ENCODE measurements around the gene CPNE5. TPM values are rescaled to one million over a fixed set of nuclear protein-coding genes. Genes with fewer than 3 reads are reported as not detected.

Gene CPNE5
- total and polyA plus RNA-seq, 8 donors: 1.2 to 7.3 (median 6.4) TPM

DNA sequence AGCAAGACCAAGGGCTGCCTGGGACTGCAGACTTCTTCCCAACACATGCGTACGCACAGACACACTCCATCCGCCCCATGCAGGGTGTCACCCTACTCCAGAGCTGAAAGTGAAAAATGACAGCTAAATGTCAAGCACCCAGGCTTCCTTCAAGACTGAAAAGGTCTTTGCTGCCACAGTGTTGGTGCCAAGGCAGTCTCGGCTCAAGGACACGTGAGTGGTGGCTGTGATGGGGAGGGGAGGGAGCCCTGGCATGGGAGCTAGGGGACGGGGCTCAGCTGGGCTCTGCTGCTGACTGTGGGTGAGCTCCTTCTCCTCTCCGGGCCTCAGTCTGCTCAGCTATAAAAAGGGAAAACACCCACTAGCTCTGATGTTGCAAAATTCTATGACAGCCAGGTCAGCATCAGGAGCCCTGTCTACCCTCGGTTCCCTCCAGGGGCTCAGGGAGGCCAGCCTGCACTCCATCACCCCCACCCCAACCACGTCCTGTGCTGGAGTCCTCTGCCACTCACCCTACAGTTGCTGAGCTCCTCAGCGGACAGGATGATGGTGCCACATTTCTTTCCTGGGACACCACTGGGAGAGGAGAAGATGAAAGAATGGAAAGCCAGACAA, 47.6 kb downstream of the CPNE5 start:
- no peak for ATAC-seq
- intact Hi-C loops (cut with DNase I): no loop called here

DNA sequence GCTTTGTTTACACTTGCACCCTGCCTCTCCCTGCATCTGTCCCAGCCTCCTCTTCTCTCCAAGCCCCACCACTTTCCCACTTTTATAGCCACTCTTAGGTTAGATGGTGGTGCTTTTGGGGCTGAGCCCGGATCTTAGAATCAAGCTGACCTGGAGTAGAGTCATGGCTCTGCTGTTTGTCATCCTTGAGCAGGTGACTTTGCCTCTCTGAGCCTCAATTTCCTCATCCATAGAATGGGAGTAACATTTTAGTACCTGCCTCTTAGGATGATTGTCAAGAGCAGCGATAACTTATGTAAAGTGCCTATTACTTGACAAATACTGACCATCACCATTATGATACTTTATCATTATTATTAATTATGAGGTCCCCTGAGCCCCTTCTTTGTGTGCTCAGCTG, 48.2 kb downstream of the CPNE5 start:
- no peaks in the 10 kb centered on the region for H3K4me1 ChIP-seq
- peaks cover 0 to 20% of the 10 kb centered on the region in 2 donors for H3K27me3 ChIP-seq
- H3K27ac ChIP-seq: no peak overlapping the region
- DNase-seq (no peak), ATAC-seq (no peak)
- no peak overlapping the region for H3K4me3 ChIP-seq
- intact Hi-C loops (cut with DNase I): no loop called here
- H3K9me3 ChIP-seq: no peaks in the 10 kb centered on the region
- TF ChIP-seq, protein P1, sequence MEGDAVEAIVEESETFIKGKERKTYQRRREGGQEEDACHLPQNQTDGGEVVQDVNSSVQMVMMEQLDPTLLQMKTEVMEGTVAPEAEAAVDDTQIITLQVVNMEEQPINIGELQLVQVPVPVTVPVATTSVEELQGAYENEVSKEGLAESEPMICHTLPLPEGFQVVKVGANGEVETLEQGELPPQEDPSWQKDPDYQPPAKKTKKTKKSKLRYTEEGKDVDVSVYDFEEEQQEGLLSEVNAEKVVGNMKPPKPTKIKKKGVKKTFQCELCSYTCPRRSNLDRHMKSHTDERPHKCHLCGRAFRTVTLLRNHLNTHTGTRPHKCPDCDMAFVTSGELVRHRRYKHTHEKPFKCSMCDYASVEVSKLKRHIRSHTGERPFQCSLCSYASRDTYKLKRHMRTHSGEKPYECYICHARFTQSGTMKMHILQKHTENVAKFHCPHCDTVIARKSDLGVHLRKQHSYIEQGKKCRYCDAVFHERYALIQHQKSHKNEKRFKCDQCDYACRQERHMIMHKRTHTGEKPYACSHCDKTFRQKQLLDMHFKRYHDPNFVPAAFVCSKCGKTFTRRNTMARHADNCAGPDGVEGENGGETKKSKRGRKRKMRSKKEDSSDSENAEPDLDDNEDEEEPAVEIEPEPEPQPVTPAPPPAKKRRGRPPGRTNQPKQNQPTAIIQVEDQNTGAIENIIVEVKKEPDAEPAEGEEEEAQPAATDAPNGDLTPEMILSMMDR (IDR thresholded peaks at IDR 0.05): no peak
- H3K36me3 ChIP-seq: no peaks in the 10 kb centered on the region

More for the DNA sequence above, 47.6 kb downstream of the CPNE5 start:
- no peaks in the 10 kb centered on the region for H3K9me3 ChIP-seq
- TF ChIP-seq, protein P1 (IDR thresholded peaks at IDR 0.05): no peak
- no peak overlapping the region for H3K4me3 ChIP-seq
- peaks cover 0 to 20% of the 10 kb centered on the region in 2 donors for H3K27me3 ChIP-seq
- no peak for DNase-seq
- no peak overlapping the region for H3K27ac ChIP-seq
- H3K4me1 ChIP-seq: no peaks in the 10 kb centered on the region
- H3K36me3 ChIP-seq: no peaks in the 10 kb centered on the region

DNA sequence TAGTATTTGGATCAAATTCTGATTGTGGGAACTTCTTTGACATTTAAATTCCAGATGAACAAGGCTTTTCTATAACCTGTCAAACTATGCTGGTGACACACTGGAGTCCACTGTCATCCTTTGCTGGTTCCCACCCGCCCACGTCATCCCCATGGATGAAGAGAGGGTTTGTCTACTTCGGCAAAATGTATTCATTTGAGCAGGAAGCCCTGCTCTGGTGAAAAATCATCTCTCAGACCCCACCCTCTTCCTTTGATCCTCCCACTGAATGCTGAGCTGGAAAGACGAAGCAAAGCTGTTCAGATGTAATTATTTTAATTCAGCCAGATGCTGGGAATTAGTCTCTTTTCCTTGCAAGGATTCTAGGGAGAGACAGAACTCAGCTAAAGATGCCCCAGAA, 50.5 kb downstream of the CPNE5 start:
- Histone ChIP-seq H3K36me3 (no peaks in the 10 kb centered on the region), H3K4me3 (no peak overlapping the region), H3K4me1 (no peaks in the 10 kb centered on the region), H3K27ac (no peak overlapping the region), H3K27me3 (peaks cover 0 to 20% of the 10 kb centered on the region in 2 donors), H3K9me3 (no peaks in the 10 kb centered on the region)
- TF ChIP-seq, protein P1 (IDR thresholded peaks at IDR 0.05): no peak
- ATAC-seq: no peak
- intact Hi-C loops (cut with DNase I): no loop called here
- no peak for DNase-seq

DNA sequence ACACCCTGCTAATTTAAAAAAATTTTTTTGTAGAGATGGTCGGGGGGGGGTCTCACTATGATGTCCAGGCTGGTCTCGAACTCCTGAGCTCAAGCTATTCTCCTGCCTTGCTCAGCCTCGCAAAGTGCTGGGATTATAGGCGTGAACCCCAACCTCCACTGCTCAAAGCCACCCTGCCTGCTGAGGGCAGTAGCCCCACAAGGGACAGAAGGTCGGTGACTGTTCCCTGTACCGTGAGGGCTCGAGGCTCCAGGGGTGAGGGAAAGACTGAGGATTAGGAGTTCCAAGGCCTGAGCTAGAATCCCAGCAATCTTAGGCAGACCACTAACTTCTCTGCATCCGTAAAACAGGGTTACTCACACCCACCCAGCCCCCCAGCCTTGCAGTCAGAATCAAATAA, 51.1 kb downstream of the CPNE5 start:
- H3K27me3 ChIP-seq: peaks cover 0 to 20% of the 10 kb centered on the region in 2 donors
- intact Hi-C loops (cut with DNase I): no loop called here
- no peaks in the 10 kb centered on the region for H3K36me3 ChIP-seq
- H3K27ac ChIP-seq: no peak overlapping the region
- TF ChIP-seq, protein P1 (IDR thresholded peaks at IDR 0.05): no peak
- ATAC-seq: no peak
- no peak for DNase-seq
- no peaks in the 10 kb centered on the region for H3K4me1 ChIP-seq
- H3K9me3 ChIP-seq: no peaks in the 10 kb centered on the region
- H3K4me3 ChIP-seq: no peak overlapping the region

DNA sequence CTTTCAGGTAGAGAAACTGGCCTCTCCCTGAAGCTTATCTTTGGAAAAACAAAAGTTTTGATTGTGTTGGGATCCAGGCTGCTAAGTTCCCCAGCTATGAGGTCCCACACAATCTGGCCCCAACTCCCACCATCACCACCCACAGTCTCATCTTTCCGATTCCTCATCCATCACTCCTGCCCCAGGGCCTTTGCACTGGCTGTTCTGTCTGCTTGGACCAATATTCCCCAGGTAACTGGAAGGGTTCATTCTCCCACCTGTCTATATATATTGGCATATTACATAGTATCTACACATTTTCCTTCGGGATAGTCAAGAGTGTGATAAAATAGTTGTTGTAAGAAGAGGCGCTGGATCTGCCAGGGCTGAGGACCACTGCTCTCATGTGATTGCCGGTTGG, 52.0 kb downstream of the CPNE5 start:
- intact Hi-C loops (cut with DNase I): no loop called here
- Histone ChIP-seq H3K4me3 (no peak overlapping the region), H3K4me1 (peaks cover 0 to 3% of the 10 kb centered on the region in 2 donors), H3K27ac (no peak overlapping the region), H3K27me3 (peaks cover 0 to 16% of the 10 kb centered on the region in 2 donors), H3K9me3 (no peaks in the 10 kb centered on the region), H3K36me3 (no peaks in the 10 kb centered on the region)
- TF ChIP-seq, protein P1 (IDR thresholded peaks at IDR 0.05): no peak
- DNase-seq (no peak), ATAC-seq (no peak)

Data from left lung (tissue), 10 donors.